Measurements from ENCODE around the gene SLBP. TPM values are rescaled to one million over a fixed set of nuclear protein-coding genes. Genes with fewer than 3 reads are reported as not detected.
"Not testable (repeated sequence)": the region's sequence is repeated elsewhere in the genome, so short reads cannot be mapped to it uniquely, and the experiment has no call there.

The SLBP gene
- total RNA-seq, 1 donor from 2014 or later, result 23.5 TPM

DNA sequence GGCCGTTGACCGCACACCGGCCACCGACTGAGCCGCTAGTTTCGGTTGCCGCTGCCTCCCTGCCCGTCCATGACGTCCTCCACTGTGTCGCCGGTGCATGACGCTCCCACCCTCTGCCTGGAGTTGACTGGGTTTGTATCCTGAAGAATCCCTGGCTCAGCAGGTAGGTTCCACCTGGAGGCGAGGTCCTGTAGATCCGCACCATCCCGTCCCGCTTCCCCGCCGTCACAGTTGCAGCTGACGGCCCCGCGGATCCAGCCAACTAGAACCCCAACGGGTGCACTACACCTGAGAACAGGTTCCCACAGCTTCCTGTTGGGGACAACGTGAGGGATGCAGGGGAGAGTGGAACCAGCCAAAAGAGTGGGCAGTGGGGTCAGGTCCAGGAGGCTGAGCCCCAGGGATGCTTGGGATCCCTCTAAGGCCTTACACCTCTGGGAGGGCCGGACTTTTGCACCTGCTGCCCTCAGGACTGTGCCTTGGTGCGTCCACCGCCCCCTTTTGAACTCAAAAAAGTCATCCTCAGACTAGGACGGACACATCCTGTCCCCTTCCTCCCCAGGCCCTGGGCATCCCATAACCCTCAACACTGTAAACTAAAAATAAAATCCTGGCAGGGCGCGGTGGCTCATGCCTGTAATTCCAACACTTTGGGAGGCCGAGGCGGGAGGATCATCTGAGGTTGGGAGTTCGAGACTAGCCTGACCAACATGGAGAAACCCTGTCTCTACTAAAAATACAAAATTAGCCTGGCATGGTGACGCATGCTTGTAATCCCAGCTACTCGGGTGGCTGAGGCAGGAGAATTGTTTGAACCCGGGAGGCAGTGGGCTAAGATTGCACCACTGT, 1.1 kb upstream of the SLBP start:
- no peaks in the 10 kb centered on the region for H3K9me3 ChIP-seq (ENCODE audit: control insufficient read depth in 3 of 3, low read length in 3 of 3)
- H3K9ac ChIP-seq (ENCODE audit: low read depth in 1 of 3, low read length in 3 of 3), result peak overlapping the region; percentile 87 to 92 (median 90)
- H3K27me3 ChIP-seq (ENCODE audit: control insufficient read depth in 3 of 3, insufficient read depth in 3 of 3, low read length in 3 of 3), result no peaks in the 10 kb centered on the region
- H3K4me3 ChIP-seq (ENCODE audit: low read length in 3 of 3), result peak overlapping the region; percentile 72 to 85 (median 76)
- peaks cover 23 to 56% (median 42%) of the 10 kb centered on the region in 3 donors for H3K4me1 ChIP-seq (ENCODE audit: control insufficient read depth in 3 of 3, insufficient read depth in 3 of 3, low read length in 3 of 3)
- peak overlapping the region; percentile 96 for H3K27ac ChIP-seq (ENCODE audit: low read depth, low read length)
- peaks cover 11 to 17% (median 15%) of the 10 kb centered on the region in 3 donors for H3K36me3 ChIP-seq (ENCODE audit: control insufficient read depth in 3 of 3, insufficient read depth in 3 of 3, low read length in 3 of 3)

GRCh38 chr4:1711571-1712215, 426 bp downstream of the SLBP start:
- Histone ChIP-seq H3K9ac (ENCODE audit: low read depth in 1 of 3, low read length in 3 of 3) (peak overlapping the region; percentile 89 to 92 (median 90)), H3K9me3 (ENCODE audit: control insufficient read depth in 3 of 3, low read length in 3 of 3) (no peaks in the 10 kb centered on the region), H3K27me3 (ENCODE audit: control insufficient read depth in 3 of 3, insufficient read depth in 3 of 3, low read length in 3 of 3) (no peaks in the 10 kb centered on the region), H3K4me1 (ENCODE audit: control insufficient read depth in 3 of 3, insufficient read depth in 3 of 3, low read length in 3 of 3) (peaks cover 19 to 44% (median 36%) of the 10 kb centered on the region in 3 donors), H3K36me3 (ENCODE audit: control insufficient read depth in 3 of 3, insufficient read depth in 3 of 3, low read length in 3 of 3) (peaks cover 1 to 4% (median 3%) of the 10 kb centered on the region in 3 donors), H3K4me3 (ENCODE audit: low read length in 3 of 3) (peak overlapping the region; percentile 72 to 88 (median 85)), H3K27ac (ENCODE audit: low read depth, low read length) (peak overlapping the region; percentile 96)

- Histone ChIP-seq H3K4me1 (ENCODE audit: control insufficient read depth in 3 of 3, insufficient read depth in 3 of 3, low read length in 3 of 3) (peaks cover 22 to 42% (median 34%) of the 10 kb centered on the region in 3 donors), H3K27ac (ENCODE audit: low read depth, low read length) (peak overlapping the region; percentile 96), H3K27me3 (ENCODE audit: control insufficient read depth in 3 of 3, insufficient read depth in 3 of 3, low read length in 3 of 3) (no peaks in the 10 kb centered on the region), H3K36me3 (ENCODE audit: control insufficient read depth in 3 of 3, insufficient read depth in 3 of 3, low read length in 3 of 3) (no peaks in the 10 kb centered on the region), H3K4me3 (ENCODE audit: low read length in 3 of 3) (peak overlapping the region; percentile 72 to 88 (median 85)), H3K9me3 (ENCODE audit: control insufficient read depth in 3 of 3, low read length in 3 of 3) (no peaks in the 10 kb centered on the region), H3K9ac (ENCODE audit: low read depth in 1 of 3, low read length in 3 of 3) (peak overlapping the region; percentile 89 to 92 (median 90))
Measured at GRCh38 chr4:1711055-1711570, 1.0 kb downstream of the SLBP start.

GRCh38 chr4:1708581-1708980, 3.5 kb downstream of the SLBP start:
- Histone ChIP-seq H3K4me3 (ENCODE audit: low read length in 3 of 3) (no peak overlapping the region), H3K27me3 (ENCODE audit: control insufficient read depth in 3 of 3, insufficient read depth in 3 of 3, low read length in 3 of 3) (no peaks in the 10 kb centered on the region), H3K9ac (ENCODE audit: low read depth in 1 of 3, low read length in 3 of 3) (no peak overlapping the region), H3K9me3 (ENCODE audit: control insufficient read depth in 3 of 3, low read length in 3 of 3) (no peaks in the 10 kb centered on the region), H3K4me1 (ENCODE audit: control insufficient read depth in 3 of 3, insufficient read depth in 3 of 3, low read length in 3 of 3) (peaks cover 17 to 24% (median 18%) of the 10 kb centered on the region in 3 donors), H3K27ac (ENCODE audit: low read depth, low read length) (no peak overlapping the region), H3K36me3 (ENCODE audit: control insufficient read depth in 3 of 3, insufficient read depth in 3 of 3, low read length in 3 of 3) (peaks cover 0 to 6% (median 4%) of the 10 kb centered on the region in 3 donors)

DNA sequence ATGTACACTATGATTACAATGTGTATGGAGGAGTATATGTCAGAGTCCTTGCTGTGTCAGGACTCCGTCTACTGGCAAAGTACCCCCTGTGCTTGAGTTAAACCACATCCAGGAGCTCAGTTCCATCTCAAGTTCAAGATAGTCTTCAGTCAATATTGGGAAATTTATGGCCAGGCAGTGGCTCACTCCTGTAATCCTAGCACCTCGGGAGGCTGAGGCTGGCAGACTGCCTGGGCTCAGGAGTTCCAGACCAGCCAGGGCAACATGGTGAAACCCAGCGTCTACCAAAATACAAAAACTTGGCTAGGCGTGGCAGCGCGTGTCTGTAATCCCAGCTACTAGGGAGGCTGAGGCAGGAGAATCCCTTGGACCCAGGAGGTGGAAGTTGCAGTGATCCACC, 5.8 kb downstream of the SLBP start:
- no peaks in the 10 kb centered on the region for H3K27me3 ChIP-seq (ENCODE audit: control insufficient read depth in 3 of 3, insufficient read depth in 3 of 3, low read length in 3 of 3)
- H3K27ac ChIP-seq (ENCODE audit: low read depth, low read length), result no peak overlapping the region
- H3K36me3 ChIP-seq (ENCODE audit: control insufficient read depth in 3 of 3, insufficient read depth in 3 of 3, low read length in 3 of 3), result peaks cover 7 to 15% (median 12%) of the 10 kb centered on the region in 3 donors
- H3K9ac ChIP-seq (ENCODE audit: low read depth in 1 of 3, low read length in 3 of 3), result no peak overlapping the region
- H3K4me3 ChIP-seq (ENCODE audit: low read length in 3 of 3), result no peak overlapping the region
- no peaks in the 10 kb centered on the region for H3K9me3 ChIP-seq (ENCODE audit: control insufficient read depth in 3 of 3, low read length in 3 of 3)
- H3K4me1 ChIP-seq (ENCODE audit: control insufficient read depth in 3 of 3, insufficient read depth in 3 of 3, low read length in 3 of 3), result peaks cover 9 to 10% (median 9%) of the 10 kb centered on the region in 3 donors

GRCh38 chr4:1705732-1706131, 6.4 kb downstream of the SLBP start:
- Histone ChIP-seq H3K36me3 (ENCODE audit: control insufficient read depth in 3 of 3, insufficient read depth in 3 of 3, low read length in 3 of 3) (peaks cover 7 to 15% (median 12%) of the 10 kb centered on the region in 3 donors), H3K27ac (ENCODE audit: low read depth, low read length) (no peak overlapping the region), H3K4me1 (ENCODE audit: control insufficient read depth in 3 of 3, insufficient read depth in 3 of 3, low read length in 3 of 3) (peaks cover 3 to 4% (median 3%) of the 10 kb centered on the region in 3 donors), H3K27me3 (ENCODE audit: control insufficient read depth in 3 of 3, insufficient read depth in 3 of 3, low read length in 3 of 3) (no peaks in the 10 kb centered on the region), H3K9me3 (ENCODE audit: control insufficient read depth in 3 of 3, low read length in 3 of 3) (no peaks in the 10 kb centered on the region), H3K4me3 (ENCODE audit: low read length in 3 of 3) (no peak overlapping the region), H3K9ac (ENCODE audit: low read depth in 1 of 3, low read length in 3 of 3) (no peak overlapping the region)

DNA sequence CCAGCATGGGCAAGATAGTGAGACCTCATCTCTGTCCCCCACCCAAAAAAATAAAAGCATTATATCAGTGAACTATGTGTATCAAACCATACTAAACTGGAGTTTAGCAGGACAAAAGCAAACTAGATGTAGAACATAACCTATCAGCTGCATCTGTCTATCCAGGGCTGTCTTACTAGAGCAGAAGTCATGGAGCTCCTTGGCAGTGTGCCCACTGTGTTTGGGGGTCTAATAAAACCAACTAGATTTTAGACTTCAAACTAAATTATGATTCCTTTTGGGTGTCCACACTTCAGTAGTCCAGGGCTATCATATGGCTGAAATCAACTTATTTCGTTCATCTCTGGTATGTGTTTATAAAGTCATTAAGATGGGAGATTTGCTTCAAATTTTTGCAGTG, 8.3 kb downstream of the SLBP start:
- H3K4me1 ChIP-seq (ENCODE audit: control insufficient read depth in 3 of 3, insufficient read depth in 3 of 3, low read length in 3 of 3), result peaks cover 0 to 3% (median 0%) of the 10 kb centered on the region in 3 donors
- no peaks in the 10 kb centered on the region for H3K27me3 ChIP-seq (ENCODE audit: control insufficient read depth in 3 of 3, insufficient read depth in 3 of 3, low read length in 3 of 3)
- peaks cover 11 to 24% (median 23%) of the 10 kb centered on the region in 3 donors for H3K36me3 ChIP-seq (ENCODE audit: control insufficient read depth in 3 of 3, insufficient read depth in 3 of 3, low read length in 3 of 3)

GRCh38 chr4:1701671-1702070, 10.4 kb downstream of the SLBP start:
- not testable (repeated sequence) for H3K4me1 ChIP-seq (ENCODE audit: control insufficient read depth in 3 of 3, insufficient read depth in 3 of 3, low read length in 3 of 3); H3K9me3 ChIP-seq (ENCODE audit: control insufficient read depth in 3 of 3, low read length in 3 of 3); H3K4me3 ChIP-seq (ENCODE audit: low read length in 3 of 3); H3K27ac ChIP-seq (ENCODE audit: low read depth, low read length); H3K27me3 ChIP-seq (ENCODE audit: control insufficient read depth in 3 of 3, insufficient read depth in 3 of 3, low read length in 3 of 3); H3K9ac ChIP-seq (ENCODE audit: low read depth in 1 of 3, low read length in 3 of 3)
- peaks cover 18 to 33% (median 31%) of the 10 kb centered on the region in 3 donors for H3K36me3 ChIP-seq (ENCODE audit: control insufficient read depth in 3 of 3, insufficient read depth in 3 of 3, low read length in 3 of 3)

More for the DNA sequence above, 8.3 kb downstream of the SLBP start:
- Histone ChIP-seq H3K27ac (ENCODE audit: low read depth, low read length) (no peak overlapping the region), H3K9me3 (ENCODE audit: control insufficient read depth in 3 of 3, low read length in 3 of 3) (no peaks in the 10 kb centered on the region), H3K9ac (ENCODE audit: low read depth in 1 of 3, low read length in 3 of 3) (no peak overlapping the region), H3K4me3 (ENCODE audit: low read length in 3 of 3) (no peak overlapping the region)

GRCh38 chr4:1695913-1696312, 16.2 kb downstream of the SLBP start:
- H3K4me1 ChIP-seq (ENCODE audit: control insufficient read depth in 3 of 3, insufficient read depth in 3 of 3, low read length in 3 of 3), result peaks cover 0 to 7% (median 7%) of the 10 kb centered on the region in 3 donors
- H3K27me3 ChIP-seq (ENCODE audit: control insufficient read depth in 3 of 3, insufficient read depth in 3 of 3, low read length in 3 of 3), result no peaks in the 10 kb centered on the region
- peak overlapping the region in 1 of 3 donors; percentile 33 for H3K9ac ChIP-seq (ENCODE audit: low read depth in 1 of 3, low read length in 3 of 3)
- no peaks in the 10 kb centered on the region for H3K9me3 ChIP-seq (ENCODE audit: control insufficient read depth in 3 of 3, low read length in 3 of 3)
- H3K4me3 ChIP-seq (ENCODE audit: low read length in 3 of 3), result no peak overlapping the region
- peaks cover 24 to 51% (median 46%) of the 10 kb centered on the region in 3 donors for H3K36me3 ChIP-seq (ENCODE audit: control insufficient read depth in 3 of 3, insufficient read depth in 3 of 3, low read length in 3 of 3)
- H3K27ac ChIP-seq (ENCODE audit: low read depth, low read length), result no peak overlapping the region
